GM18526 (cell line): ENCODE measurements around the gene GH2.

Source experiments
- POLR2A ChIP-seq: IDR thresholded peaks from 3 replicates; pipeline ENCODE4 v1.6.1; 2011; ENCODE audit not compliant: insufficient read length; ENCODE audit errors: extremely low read depth

The GH2 gene

DNA sequence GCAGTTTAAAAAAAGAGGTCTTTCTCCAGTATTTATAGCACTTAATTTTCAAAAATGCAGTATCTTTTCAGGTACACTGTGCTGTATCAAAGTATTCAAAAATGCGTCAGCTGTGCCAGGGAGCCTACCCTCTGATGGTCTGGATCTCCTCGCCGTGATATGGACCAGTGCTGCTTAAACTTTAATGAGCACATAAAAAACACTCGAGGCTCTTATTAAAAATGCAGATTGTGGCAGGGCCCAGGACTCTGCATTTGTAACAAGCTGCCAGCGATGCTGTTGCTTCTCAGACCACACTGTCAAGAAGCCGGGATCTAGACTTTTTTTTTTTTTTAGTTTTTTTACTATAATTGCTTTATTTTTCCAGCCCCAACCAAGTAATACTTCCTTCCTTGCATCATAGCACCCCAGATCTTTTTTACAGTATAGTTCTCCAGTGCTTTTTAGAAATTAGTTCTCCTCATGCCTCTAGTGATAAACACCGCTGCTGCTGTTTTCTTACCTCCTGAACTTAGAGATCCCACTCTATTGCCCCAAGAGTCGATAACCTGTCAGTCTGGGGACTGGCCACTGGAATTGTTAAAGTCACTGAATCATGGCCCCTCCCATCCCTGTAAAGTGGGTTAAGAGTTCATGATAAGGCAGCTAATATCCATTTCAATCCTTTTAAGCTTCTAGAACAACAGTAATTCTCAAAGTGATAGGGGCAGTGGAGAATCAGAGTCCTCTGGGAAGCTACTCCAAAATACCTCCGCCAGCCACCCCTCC, 37.6 kb downstream of the GH2 start:
- no peak for TF ChIP-seq POLR2A

DNA sequence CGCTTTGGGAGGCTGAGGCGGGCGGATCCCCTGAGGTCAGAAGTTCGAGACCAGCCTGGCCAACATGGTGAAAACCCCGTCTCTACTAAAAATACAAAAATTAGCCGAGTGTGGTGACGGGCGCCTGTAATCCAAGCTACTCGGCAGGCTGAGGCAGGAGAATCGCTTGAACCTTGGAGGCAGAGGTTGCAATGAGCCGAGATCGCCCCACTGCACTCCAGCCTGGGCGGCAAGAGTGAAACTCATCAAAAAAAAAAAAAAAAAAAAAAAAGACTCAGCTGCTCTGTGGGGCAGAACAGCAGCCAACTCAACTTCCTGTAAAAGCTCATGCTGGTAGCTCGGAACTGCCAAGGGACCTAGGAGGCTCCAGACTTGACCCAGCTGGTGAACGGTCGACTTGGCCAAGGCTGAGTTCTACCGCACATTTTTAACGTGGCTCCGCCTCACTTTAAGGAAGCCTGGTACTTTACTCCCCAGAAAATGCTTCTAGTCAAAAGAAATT, 38.3 kb downstream of the GH2 start:
- peak; percentile 48 for TF ChIP-seq POLR2A

DNA sequence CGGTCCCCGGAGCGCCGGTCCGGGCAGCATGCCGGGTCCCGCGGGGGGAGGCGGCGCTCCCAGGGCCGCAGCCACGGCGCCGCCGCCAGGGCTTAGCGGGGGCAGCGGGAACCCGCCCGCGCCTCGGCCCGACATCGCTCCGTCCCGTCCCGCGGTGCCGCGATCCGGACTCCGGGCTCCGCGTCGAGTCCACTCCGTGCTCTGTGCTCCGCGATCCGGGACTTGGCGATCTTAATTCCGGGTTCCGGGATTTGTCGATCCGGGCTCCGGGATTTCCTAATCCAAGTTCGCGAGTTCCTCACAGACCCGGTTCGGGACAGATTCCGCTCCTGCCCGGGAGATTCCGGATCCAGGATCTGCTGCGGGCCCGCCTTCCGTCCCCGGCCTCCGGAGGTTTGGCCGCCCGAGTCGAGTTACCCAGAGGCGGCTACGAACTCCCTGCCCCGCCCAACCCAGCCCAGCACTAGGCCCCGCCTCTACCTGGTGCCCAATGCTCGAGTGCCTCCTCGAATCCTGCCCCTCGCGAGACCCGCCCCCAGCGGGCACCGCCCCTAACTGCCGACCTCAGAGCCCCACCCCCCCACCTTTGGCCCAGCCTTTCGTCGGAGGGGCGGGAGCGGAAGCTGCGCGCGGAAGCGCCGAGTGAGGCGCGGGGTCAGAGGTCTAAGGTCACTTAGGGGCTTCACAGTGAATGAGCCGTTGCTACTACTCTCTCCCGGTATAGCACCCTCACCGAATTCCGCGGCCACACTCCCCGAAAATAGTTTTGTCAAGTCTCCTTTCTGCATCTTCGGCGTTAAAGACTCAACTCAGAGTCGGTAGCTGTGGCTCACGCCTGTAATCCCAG, 39.0 kb downstream of the GH2 start, which contains the start of gene SMARCD2:
TSS of gene SMARCD2 (minus strand) at position 146 of the 847 bp plus-strand sequence. CDS start at position 135, 11 bp downstream.
- TF ChIP-seq POLR2A = peak; percentile 89

GRCh38 chr17:63842173-63842539, 39.6 kb downstream of the GH2 start:
- no peak for TF ChIP-seq POLR2A

GRCh38 chr17:63841350-63842172, 40.2 kb downstream of the GH2 start:
- no peak for TF ChIP-seq POLR2A

DNA sequence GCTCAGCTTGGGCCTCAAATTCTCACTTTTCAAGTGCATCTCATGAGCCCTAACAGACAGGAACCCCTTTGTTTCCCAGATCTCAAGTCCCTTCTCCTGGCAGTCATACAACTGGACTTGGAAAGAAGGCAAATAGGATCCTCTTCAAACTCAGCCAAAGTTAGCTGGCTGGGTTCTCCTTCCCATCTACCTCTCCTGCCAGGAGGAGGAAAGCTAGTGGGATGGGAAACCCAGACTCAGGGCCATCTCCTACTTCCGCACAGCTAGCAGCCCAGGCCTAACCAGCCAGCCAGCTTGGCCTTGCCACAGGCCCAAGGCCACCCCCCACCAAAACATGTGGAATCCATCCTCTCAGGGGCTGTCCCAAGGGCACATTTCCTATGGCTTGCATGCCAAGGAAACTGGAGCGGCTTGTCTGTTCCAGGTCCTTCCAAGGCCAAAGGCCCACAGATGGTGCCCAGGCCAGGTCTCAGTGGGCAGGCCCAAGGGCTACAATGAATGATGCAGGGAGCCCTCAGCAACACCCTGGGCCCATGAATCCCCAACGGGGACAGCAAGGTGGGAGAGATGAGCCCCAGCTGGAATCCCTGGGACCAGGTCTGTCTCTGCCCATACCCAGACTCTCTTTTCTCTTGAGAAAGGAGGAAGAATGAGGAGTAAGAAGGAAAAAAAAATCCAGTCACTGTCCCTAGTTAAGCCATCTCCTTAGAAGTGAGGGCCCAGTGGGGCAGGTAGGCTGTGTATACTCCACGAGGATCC, 41.0 kb downstream of the GH2 start:
- no peak for TF ChIP-seq POLR2A

GRCh38 chr17:63838631-63839171, 43.0 kb downstream of the GH2 start:
- no peak for TF ChIP-seq POLR2A

DNA sequence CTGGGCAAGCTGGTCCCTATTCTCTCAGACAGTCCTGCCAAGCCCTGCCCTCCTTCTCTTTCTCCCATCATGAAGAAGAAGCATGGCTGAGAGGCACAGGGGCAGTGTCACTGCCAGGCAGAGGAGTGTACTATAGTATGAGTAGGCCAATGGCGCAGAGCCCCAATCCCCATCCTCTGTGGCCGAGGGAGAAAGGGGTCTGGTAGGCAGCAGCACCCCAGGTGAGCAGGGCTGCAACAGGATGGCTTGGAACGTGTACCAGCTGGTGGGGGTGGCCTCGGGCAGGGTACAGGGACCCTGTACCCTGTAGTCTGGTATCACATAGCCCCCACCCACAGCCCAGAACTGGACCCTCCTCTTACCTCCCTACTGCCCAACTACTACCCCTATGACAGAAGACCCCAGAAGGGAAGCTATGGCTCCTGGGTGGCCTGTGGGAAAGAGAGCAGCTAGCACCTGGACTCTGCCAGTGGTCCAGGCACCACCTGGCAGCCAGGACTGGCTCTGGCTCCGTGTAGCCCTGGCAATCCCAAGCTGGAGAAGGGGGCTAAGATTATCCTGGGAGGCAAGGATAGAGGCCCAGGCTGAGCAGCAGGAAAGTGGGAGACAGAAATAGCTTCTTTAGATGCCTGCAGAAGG, 43.7 kb downstream of the GH2 start:
- TF ChIP-seq POLR2A = no peak

DNA sequence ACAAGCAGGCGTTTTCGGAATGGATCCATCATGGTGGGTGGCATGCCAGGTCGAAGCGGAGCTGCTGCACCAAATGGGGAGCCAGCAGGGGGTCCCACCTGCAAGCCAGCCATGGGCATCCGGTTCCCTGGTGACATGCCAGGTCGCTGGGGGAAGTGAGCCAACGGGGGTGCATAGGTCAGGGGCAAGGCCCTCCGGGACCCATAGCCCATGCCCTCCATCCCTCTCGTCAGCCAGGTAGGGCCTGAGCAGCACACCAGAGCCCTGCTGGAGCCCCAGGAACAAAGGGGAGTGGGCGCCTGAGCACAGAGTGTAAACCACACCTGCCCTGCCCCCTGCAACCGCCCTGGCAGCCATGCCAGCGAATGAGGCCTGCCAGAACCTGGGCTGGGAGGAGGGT, 44.3 kb downstream of the GH2 start:
- TF ChIP-seq POLR2A = no peak

- TF ChIP-seq POLR2A = no peak
These were observed 44.9 kb downstream of the GH2 start for GRCh38 chr17:63836811-63837210.

GRCh38 chr17:63835167-63835720, 46.5 kb downstream of the GH2 start:
- TF ChIP-seq POLR2A = no peak

GRCh38 chr17:63834431-63835166, 47.1 kb downstream of the GH2 start:
- peak; percentile 16 for TF ChIP-seq POLR2A
